NCI-H1930 (cell line): Measurements from ENCODE around the gene HSD17B14.
A peak's percentile ranks its signal among the peaks of the same experiment; 100 is the strongest.
"Not testable (repeated sequence)": the region's sequence is repeated elsewhere in the genome, so short reads cannot be mapped to it uniquely, and the experiment has no call there.

Experiments used
- DNase-seq, 2 experiments: peaks; one replicate each; lab custom pipeline; 2025; lab: John Stamatoyannopoulos, UW

The HSD17B14 gene

DNA sequence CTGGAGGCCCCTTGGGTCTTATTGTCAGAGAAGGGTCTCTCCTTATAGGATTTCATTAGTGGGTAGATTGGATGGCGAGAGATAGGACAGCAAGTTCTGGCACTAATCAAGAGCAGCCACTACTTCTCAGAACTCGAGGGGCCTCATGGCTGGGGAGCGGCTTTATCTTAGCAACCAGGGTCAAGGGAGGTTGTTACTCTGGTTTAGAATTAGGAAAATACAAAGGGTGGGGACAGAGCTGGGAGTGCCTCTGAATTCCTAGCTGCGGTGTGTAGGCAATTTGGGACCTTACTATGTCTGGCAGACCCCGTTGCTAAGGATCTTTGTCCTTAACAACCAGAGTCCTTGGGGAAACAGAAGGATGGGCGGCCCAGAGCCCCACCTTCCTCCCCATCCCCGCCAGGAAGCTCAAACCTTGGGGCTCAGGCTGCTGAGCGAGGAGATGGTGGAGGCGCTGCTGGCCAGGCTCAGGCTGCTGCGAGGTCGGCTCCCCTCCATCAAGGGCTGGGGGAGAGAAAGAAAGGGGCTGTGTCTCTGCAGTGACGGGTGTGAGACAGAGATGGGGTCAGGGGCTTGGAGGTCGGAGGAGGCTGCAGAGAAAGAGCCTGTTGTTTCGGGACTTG lies 30.9 kb upstream of the HSD17B14 start:
- DNase-seq: no peak

GRCh38 chr19:48866692-48867091 lies 30.4 kb upstream of the HSD17B14 start:
- no peak for DNase-seq

- no peak for DNase-seq
Observed at GRCh38 chr19:48862827-48863226, 26.5 kb upstream of the HSD17B14 start.

DNA sequence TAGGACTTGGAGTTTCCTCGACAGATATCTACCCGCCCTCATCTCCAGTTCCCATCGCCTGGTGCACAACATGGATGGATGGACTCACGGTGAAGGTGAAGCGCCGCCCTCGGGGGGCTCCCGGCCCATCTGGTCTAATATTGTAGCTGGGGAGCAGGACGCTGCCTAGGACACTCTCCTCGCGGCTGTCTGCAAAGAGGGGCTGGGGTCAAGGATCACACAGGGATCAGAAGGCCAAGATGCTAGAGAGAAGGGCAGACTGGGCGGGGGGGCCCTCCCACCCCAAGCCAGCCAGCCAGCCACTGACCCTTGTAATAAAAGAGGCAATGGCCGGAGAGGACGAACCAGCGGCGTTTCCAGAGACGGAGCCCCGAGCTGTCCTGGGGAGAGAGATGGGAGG lies 25.0 kb upstream of the HSD17B14 start:
- no peak for DNase-seq

GRCh38 chr19:48859711-48860572 lies 23.7 kb upstream of the HSD17B14 start:
- DNase-seq: no peak

- DNase-seq: peak; percentile 69 to 77
Observed at GRCh38 chr19:48858984-48859710, 22.9 kb upstream of the HSD17B14 start.

GRCh38 chr19:48856921-48857320 lies 20.6 kb upstream of the HSD17B14 start:
- no peak for DNase-seq

- DNase-seq: no peak
Observed at GRCh38 chr19:48854103-48854502, 17.8 kb upstream of the HSD17B14 start.

GRCh38 chr19:48853483-48853882 lies 17.2 kb upstream of the HSD17B14 start:
- DNase-seq: no peak

DNA sequence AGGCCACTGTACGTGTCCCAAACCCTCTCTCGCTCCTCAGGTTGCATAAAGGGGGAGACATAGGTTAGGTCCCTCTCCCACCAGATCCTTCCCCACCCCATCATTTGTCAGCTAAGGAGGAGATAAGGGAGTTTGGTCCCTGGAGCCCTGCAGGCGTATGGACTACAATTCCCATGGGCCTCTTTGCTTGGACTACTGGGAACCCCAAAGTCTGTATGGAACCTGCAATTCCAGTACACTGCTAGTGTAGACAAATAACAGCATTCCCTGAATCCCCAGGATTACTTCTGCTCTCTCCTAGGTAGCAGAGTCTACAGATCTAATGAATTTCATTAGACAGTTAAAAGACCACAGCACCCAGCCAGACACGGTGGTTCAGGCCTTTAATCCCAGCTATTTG lies 16.0 kb upstream of the HSD17B14 start:
- no peak for DNase-seq

DNA sequence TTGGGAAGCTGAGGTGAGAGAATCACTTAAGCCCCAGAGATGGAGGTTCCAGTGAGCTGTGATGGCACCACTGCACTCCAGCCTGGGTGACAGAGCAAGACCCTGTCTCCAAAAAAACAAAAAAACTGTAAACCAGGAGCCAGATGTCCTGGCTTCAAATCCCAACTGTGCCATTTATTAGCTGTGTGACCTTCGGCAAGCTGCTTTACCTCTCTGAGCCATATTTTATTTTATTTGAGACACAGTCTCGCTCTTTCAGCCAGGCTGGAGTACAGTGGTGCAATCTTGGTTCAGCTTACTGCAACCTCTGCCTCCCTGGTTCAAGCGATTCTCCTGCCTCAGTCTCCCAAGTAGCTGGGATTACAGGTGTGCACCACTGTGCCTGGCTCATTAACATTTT lies 10.4 kb upstream of the HSD17B14 start:
- DNase-seq: not testable (repeated sequence)

GRCh38 chr19:48845384-48845783 lies 9.1 kb upstream of the HSD17B14 start:
- no peak for DNase-seq

DNA sequence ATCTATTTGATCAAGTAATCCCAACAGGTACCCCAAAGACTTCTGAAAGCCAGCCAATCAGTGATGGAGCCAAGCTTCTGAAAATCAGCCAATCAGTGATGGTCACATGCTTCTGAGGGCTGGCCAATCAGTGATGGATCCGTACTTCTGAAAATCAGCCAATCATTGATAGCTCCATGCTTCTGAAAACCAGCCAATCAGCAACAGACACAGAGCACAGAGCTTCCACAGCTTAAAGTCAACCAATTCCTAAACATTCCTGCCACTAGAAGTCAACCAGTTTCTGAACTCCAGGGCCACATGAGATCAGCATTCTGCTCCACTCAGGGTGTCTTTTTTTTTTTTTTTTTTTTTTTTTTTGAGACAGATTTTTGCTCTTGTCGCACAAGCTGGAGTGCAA lies 8.2 kb upstream of the HSD17B14 start:
- no peak for DNase-seq

- DNase-seq: peak in 1 of 2 experiments; percentile 60
Observed at GRCh38 chr19:48842789-48843162, 6.5 kb upstream of the HSD17B14 start.

DNA sequence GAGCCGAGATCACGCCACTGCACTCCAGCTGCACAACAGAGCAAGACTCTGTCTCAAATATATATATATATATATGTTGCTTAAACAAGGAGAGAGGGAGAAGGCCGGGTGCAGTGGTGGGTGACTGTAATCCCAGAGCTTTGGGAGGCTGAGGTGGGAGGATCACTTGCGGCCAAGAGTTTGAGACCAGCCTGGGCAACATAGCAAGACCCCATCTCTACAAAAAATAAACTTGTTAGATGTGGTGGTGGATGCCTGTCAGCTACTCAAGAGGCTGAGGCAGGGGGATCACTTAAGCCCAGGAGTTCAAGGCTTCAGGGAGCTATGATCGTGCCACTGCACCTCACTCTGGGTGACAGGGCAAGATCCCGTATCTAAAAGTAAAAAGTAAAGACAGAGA lies 5.3 kb upstream of the HSD17B14 start:
- DNase-seq: no peak

- DNase-seq: no peak
Observed at GRCh38 chr19:48841047-48841446, 4.8 kb upstream of the HSD17B14 start.

GRCh38 chr19:48837687-48838086 lies 1.4 kb upstream of the HSD17B14 start:
- DNase-seq: no peak

DNA sequence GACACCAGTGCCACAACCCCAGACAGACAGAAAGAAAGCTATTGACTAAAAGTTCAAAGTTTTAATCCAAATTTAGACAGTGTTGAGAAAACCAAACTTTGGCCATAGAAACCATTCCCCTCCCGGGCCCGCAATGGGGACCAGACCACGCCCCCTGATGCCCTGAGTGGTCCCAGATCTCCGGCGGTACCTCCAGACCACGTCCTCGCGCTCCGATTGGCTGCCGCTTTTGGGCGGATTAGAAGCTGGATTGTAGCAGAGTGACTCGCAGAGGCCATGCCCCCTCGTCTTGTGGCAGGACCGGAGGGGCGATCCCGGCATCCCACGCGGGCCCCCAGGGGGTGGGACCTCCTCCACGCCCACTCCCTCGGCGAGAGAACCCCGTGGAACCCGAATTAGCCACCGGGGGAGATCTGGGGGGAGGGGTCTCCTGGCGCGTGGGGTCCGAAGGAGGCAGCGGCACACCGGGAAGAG lies 797 bp upstream of the HSD17B14 start:
- peak; percentile 91 to 94 for DNase-seq

- DNase-seq: peak; percentile 91 to 93
Observed at GRCh38 chr19:48835734-48836088, 580 bp downstream of the HSD17B14 start.

GRCh38 chr19:48833977-48834376 lies 2.3 kb downstream of the HSD17B14 start:
- DNase-seq: no peak

DNA sequence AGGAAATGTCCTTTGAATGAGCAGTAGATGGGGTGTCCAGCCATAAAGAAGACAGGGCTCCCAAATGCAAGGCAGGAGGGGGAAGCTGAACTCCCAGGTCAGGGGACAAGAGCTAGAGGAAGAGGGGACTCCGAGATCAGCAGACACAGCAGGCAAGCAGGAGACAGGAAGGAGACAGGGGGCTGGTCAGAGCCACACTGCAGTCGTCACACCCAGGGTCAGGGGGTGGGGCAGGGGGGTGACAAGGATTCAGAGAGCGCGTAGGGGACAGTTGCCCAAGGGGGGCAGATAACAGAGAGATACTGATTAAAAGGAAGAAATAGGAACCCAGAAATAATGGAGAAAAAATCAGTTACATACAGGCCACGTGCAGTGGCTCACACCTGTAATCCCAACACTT lies 3.2 kb downstream of the HSD17B14 start:
- DNase-seq: no peak

GRCh38 chr19:48830965-48831364 lies 5.3 kb downstream of the HSD17B14 start:
- DNase-seq: no peak

DNA sequence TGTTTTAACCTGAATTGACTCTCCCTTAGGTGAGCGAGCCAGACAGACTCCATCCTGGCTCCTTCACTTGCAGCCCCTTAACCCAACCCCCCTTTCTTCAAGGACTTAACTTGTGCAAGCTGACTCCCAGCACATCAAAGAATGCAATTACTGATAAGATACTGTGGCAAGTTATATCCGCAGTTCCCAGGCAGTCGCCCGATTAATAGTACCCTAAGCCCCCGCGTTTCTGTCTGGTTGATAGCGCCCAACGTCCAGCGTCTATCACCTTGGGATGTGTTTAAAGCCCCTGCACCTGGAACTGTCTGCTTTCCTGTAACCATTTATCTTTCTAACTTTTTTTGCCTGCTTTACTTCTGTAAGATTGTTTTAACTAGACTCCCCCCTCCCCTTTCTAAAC lies 6.2 kb downstream of the HSD17B14 start:
- no peak for DNase-seq
